ENCODE data around the gene TDP1. TPM values are rescaled to one million over a fixed set of nuclear protein-coding genes. Genes with fewer than 3 reads are reported as not detected.

TDP1 gene
- total and polyA plus RNA-seq, 2 of the 13 experiments (the other 11 are each of a cell fraction or from before 2014, with no cell fraction given) = 16.4 to 31.2 TPM

DNA sequence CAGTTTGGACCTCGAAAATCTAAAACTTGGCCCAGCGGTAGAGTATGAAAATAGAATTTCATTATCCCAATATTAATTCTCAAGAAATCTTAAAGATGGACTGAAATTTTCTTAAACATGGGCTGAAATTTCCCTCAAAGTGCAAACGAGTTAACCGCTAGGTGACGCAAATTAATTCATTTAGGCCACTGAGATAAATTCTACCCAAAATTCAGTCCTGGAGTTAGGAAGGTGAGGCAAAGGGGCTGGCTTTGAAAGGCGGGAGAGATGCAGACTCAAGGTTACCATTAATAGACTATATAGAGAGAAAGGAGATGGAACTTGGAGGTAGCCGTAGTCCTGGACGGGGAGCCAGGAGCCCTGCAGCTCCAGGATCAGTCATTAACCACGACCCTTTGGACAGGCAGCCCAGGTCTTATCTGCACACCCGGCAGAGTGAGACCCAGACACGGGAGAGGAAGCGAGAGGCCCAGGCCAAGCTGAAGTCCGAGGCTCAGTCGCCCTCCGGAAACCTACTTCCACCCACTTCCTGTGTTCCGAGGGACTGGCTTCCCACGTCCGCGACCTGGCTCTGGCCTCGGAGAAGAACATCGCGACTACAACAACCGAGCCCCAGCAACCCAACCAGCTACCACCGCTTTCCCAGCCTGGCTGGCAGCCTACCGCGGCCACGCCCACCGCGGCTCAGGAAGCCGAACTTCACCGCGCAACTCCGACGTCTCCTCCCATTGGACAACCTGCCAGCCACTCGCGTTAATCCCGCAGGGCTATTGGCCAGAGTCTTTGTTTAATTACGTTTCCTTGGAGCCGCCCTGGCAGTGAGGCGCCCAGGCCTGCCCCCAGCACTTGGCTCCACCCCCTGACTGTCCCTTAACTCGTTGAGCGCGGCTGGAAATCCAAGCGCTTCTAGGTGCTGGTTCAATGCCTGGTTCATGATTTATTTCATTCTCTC, 1.4 kb upstream of the TDP1 start, which contains the start of gene EFCAB11:
Gene EFCAB11, minus strand, starts transcription at position 661 of the 952 bp plus-strand sequence. Its CDS starts 70 bp downstream, at position 591.
- intact Hi-C loops (cut with micrococcal nuclease; ENCODE audit: unreplicated experiment) = loop anchor here (2.0 kb wide), 1 partner anchor 428 kb away; no protein-coding TSS in a partner anchor
- H3K27ac ChIP-seq (ENCODE audit: extremely low read length, insufficient read depth, low read length) = peak within 1 kb of the TSS; percentile 85
- ATAC-seq = peak; percentile 89
- peaks cover 19% of the 10 kb centered on the region for H3K79me2 ChIP-seq (ENCODE audit: insufficient read depth, low read length)
- H3K36me3 ChIP-seq (replicated peaks in 1 of 2; ENCODE audit: control insufficient read depth in 1 of 2, insufficient read depth in 2 of 2, low read length in 2 of 2) = no peaks in the 10 kb centered on the region
- H3K9ac ChIP-seq (ENCODE audit: insufficient read depth, low read depth, low read length) = peak within 1 kb of the TSS; percentile 82
- peak within 1 kb of the TSS; percentile 86 for H3K4me2 ChIP-seq (ENCODE audit: low read depth, low read length)
- no peaks in the 10 kb centered on the region for H4K20me1 ChIP-seq (ENCODE audit: insufficient read depth, low read length)
- peaks cover 26% of the 10 kb centered on the region for H3K4me1 ChIP-seq (ENCODE audit: insufficient read depth, low read length)
- in situ Hi-C loops (cut with HindIII; ENCODE audit: extremely low pct_ligation_motif_present, low pct_unique_long_range_greater_than_20kb) = loop anchor here (25.0 kb wide), 1 partner anchor 283 kb away; no protein-coding TSS in a partner anchor
- under 1% methylated on average over 28 of the region's 44 CpGs for WGBS (ENCODE audit: low lambda C conversion rate)
- BruUV-seq (replicated peaks) = no TSS peak
- H3K4me3 ChIP-seq (replicated peaks in 1 of 3; ENCODE audit: insufficient read depth in 1 of 3, low read depth in 2 of 3, low read length in 3 of 3) = peak within 1 kb of the TSS; percentile 72 to 95 (median 81)
- peak within 1 kb of the TSS; percentile 96 for H2AFZ ChIP-seq (ENCODE audit: low read length)
- DNase-seq (ENCODE audit: low spot score) = peak; percentile 98
- FAIRE-seq = peak; percentile 91
- H3K27me3 ChIP-seq (ENCODE audit: control insufficient read depth in 1 of 2, insufficient read depth in 2 of 2, low read length in 2 of 2) = no peaks in the 10 kb centered on the region; a peak in 1 of 5 replicates
- ChIA-PET CTCF (ENCODE audit: low intra/inter-chr PET ratio, low total read pairs) (no interaction called here), POLR2A (interaction anchor here (0.7 kb wide), 1 partner anchor 18 kb away, joined by 3 read pairs; no protein-coding TSS in a partner anchor)
- H3K9me3 ChIP-seq (ENCODE audit: low read length) = no peaks in the 10 kb centered on the region
- TF ChIP-seq ZSCAN9 (CRISPR knock-in tag; IDR thresholded peaks at IDR 0.05; ENCODE audit: borderline replicate concordance) (peak; percentile 10; the same call in 1 of the 2 replicates), ZNF552 (CRISPR knock-in tag; IDR thresholded peaks at IDR 0.05; ENCODE audit: borderline replicate concordance) (no peak), JARID2 (CRISPR knock-in tag; IDR thresholded peaks at IDR 0.05; ENCODE audit: insufficient replicate concordance) (no peak), ZBTB21 (CRISPR knock-in tag; IDR thresholded peaks at IDR 0.05) (no peak), PTBP1 (IDR thresholded peaks at IDR 0.05; ENCODE audit: low read depth, low read length, poor library complexity, severe bottlenecking) (peak; percentile 86), ZNF503 (CRISPR knock-in tag; IDR thresholded peaks at IDR 0.05) (no peak), ZNF629 (CRISPR knock-in tag; conservative IDR thresholded peaks at IDR 0.05) (0 out of 2 replicates have a peak, but pooled peaks have one; percentile 4), ZNF644 (CRISPR knock-in tag; IDR thresholded peaks at IDR 0.05; ENCODE audit: low read depth) (no peak), DMAP1 (CRISPR knock-in tag; IDR thresholded peaks at IDR 0.05) (peak; percentile 45; the same call in 1 of the 2 replicates), HDAC2 (CRISPR knock-in tag; IDR thresholded peaks at IDR 0.05) (no peak; the same call in 1 of the 2 replicates), KMT2B (CRISPR knock-in tag; IDR thresholded peaks at IDR 0.05) (peak; percentile 64; the same call in 1 of the 2 replicates)
- TF ChIP-seq, protein P1, sequence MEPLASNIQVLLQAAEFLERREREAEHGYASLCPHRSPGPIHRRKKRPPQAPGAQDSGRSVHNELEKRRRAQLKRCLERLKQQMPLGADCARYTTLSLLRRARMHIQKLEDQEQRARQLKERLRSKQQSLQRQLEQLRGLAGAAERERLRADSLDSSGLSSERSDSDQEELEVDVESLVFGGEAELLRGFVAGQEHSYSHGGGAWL (CRISPR knock-in tag; IDR thresholded peaks at IDR 0.05) = 0 out of 2 replicates have a peak, but pooled peaks have one; percentile 47
- TF ChIP-seq, protein P2, sequence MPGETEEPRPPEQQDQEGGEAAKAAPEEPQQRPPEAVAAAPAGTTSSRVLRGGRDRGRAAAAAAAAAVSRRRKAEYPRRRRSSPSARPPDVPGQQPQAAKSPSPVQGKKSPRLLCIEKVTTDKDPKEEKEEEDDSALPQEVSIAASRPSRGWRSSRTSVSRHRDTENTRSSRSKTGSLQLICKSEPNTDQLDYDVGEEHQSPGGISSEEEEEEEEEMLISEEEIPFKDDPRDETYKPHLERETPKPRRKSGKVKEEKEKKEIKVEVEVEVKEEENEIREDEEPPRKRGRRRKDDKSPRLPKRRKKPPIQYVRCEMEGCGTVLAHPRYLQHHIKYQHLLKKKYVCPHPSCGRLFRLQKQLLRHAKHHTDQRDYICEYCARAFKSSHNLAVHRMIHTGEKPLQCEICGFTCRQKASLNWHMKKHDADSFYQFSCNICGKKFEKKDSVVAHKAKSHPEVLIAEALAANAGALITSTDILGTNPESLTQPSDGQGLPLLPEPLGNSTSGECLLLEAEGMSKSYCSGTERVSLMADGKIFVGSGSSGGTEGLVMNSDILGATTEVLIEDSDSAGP (CRISPR knock-in tag; IDR thresholded peaks at IDR 0.05; ENCODE audit: borderline replicate concordance) = peak; percentile 36; the same call in 1 of the 2 replicates
- TF ChIP-seq, protein P3, sequence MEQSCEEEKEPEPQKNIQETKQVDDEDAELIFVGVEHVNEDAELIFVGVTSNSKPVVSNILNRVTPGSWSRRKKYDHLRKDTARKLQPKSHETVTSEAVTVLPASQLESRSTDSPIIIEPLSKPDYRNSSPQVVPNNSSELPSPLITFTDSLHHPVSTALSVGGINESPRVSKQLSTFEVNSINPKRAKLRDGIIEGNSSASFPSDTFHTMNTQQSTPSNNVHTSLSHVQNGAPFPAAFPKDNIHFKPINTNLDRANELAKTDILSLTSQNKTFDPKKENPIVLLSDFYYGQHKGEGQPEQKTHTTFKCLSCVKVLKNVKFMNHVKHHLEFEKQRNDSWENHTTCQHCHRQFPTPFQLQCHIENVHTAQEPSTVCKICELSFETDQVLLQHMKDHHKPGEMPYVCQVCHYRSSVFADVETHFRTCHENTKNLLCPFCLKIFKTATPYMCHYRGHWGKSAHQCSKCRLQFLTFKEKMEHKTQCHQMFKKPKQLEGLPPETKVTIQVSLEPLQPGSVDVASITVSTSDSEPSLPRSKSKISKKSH (CRISPR knock-in tag; IDR thresholded peaks at IDR 0.05; ENCODE audit: borderline replicate concordance) = peak; percentile 82; the same call in 1 of the 2 replicates
- TF ChIP-seq, protein P4, sequence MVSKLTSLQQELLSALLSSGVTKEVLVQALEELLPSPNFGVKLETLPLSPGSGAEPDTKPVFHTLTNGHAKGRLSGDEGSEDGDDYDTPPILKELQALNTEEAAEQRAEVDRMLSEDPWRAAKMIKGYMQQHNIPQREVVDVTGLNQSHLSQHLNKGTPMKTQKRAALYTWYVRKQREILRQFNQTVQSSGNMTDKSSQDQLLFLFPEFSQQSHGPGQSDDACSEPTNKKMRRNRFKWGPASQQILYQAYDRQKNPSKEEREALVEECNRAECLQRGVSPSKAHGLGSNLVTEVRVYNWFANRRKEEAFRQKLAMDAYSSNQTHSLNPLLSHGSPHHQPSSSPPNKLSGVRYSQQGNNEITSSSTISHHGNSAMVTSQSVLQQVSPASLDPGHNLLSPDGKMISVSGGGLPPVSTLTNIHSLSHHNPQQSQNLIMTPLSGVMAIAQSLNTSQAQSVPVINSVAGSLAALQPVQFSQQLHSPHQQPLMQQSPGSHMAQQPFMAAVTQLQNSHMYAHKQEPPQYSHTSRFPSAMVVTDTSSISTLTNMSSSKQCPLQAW (CRISPR knock-in tag; IDR thresholded peaks at IDR 0.05) = peak; percentile 74; the same call in 1 of the 2 replicates

Data from HepG2 (cell line).